Ammon's horn (tissue), 1 donor: ENCODE data around the gene TSC22D1.

Source experiments
- DNase-seq: peaks from one replicate; pipeline ENCODE4 v3.0.0-alpha.2; 2016; ENCODE audit warnings: low spot score

The TSC22D1 gene

DNA sequence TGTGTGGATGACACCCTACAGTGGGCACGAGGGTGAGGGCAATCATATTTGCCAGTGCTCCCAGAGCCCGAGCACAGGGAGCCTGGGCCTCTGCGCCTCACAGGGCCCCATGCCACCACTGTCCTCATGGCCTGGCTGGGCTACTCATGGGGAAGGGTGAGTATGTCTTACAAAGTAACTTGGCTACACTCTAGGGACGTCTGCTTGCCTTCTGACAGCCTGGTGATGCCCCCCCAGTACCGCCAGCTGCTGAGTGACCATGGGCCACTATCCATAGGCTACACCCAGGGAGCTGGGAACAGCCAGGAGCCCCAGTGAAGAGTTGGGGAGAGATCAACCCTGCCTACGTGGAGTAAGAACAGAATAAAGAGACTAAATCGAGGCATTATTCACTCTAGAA is 123.7 kb downstream of the TSC22D1 start:
- no peak for DNase-seq

DNA sequence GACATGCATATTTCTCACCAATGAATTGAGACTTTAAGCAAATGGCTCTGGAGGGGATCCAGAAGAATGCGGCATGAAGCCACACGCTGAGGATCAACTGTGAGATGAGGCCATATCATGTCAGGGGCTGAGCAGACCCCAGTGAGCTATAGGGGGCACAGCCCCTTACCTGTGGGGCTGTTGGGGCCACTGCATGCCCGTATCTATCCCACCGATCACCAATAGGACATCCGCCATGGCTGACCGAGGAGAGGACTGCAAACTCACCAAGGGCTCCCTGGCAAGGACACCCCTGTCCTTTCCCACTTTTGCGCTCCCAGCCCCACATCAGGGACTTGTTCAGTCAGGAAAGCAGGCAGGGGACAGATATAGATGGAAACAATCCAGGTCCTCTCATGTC is 124.5 kb downstream of the TSC22D1 start:
- DNase-seq = no peak

DNA sequence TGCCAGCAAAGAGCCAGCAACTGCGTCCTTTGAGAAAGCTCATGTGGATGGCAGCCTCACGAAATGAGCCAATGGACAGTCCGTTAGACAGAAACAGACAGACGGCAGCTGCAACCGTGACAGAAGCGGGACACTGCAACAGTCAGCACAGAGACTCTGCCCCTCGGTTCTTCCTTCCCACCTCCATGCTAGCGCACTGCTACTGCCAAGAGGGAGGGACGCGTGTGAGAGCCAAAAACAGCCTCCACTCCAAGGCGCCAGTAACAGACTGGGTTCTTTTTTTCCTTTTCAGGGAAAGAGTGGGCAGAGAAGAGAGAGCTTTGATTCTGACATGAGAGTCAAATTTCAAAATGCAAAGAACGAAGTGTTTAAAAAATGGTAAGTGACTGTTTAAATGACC is 125.0 kb downstream of the TSC22D1 start:
- peak; percentile 69 for DNase-seq

DNA sequence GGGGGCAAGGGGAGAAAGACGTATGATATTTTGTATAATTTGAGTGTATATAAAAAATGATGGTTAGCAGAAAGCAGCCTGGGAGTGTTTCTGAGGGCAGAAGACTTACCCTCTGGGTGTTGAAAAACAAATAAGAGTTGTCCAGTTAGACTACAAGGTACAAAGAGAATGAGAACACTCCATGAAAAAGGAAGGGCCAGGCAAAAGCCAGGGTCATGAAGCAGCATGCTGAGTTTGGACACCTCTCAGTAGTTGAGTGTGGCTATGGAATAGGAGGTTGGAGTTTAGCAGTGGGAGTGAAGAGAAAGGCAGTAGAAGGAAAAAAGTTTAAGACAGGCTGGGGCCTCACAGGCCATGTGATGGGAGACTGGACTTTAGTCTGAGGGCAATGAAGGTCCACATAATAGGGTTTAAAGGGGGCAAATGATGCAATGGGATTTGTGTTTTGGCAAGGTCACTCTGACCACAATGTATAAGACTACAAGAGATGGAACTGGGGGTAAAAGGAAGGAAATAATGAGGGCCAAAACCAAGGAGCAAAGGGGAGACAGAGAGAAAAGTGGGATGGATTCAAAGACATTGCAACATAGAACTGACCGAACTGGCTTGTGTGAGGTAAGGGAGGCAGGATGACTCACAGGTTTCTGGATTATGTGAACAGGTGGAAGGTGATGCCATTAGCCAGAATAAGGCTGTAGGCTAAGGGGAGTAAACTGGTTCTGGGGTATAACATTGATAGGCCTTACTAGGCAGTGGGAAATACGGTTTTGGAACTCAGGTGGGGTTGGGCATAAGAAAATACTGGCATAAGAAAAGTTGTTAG is 125.9 kb downstream of the TSC22D1 start:
- no peak for DNase-seq

DNA sequence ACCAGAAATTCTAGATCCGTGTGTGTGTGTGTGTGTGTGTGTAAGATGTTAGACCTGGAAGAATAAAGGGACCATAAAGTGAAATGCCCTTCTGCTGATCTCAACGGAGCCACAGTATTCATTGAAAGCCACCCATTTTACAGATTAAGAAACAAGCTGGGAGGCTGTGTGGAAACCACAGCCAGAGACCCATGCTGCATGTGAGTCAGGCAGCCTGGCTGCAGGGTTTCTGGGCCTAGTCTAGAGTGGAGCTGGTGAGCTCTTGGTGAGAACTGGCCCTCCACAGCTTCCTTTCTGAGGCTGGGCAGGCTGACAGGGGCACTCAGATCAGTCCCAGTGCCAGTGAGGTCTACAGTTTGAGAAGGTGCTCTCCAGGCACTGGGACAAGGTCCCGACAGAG is 127.3 kb downstream of the TSC22D1 start:
- no peak for DNase-seq

DNA sequence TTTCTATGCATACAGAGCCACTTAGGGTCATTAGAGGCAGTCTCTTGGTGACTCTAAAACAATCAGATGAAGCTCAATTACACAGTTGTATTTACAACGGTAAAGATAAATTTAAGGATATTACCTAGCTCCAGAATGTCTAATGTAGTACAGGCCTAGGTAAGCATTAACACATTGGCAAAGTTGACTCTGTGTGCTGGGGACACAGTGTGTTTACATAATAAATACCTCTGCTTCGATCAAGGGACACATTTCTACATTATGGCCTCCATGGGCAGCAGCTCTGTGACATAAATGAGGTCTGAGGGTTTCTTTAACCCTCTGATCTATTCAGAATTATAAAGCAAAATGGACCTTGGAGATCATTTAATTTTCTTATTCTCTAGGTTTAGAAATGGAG is 127.8 kb downstream of the TSC22D1 start:
- DNase-seq = no peak

DNA sequence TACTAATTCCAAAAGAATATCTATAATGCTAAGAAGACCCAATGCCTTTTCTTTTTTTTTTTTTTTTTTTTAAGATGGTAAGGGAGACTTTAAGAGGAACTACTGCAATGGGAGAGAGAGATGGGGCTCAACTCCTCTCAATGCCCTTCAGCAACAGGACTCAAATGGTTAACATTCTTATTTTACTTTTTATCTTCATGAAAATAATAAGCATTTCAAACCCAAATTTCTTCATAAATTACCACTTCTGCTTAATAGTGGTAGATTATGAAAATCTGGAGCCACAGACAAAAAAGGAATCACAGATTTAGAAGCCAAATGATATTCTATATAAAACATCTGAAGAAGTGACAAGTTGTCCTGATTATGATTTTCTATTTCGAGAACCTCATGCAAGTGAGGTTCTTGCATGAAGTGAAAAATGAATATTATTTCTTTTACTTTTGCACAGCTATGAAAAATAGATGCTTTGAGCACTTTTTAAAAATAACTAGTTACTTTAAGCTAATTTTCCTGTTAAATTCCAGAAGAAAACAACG is 128.3 kb downstream of the TSC22D1 start:
- DNase-seq = no peak

DNA sequence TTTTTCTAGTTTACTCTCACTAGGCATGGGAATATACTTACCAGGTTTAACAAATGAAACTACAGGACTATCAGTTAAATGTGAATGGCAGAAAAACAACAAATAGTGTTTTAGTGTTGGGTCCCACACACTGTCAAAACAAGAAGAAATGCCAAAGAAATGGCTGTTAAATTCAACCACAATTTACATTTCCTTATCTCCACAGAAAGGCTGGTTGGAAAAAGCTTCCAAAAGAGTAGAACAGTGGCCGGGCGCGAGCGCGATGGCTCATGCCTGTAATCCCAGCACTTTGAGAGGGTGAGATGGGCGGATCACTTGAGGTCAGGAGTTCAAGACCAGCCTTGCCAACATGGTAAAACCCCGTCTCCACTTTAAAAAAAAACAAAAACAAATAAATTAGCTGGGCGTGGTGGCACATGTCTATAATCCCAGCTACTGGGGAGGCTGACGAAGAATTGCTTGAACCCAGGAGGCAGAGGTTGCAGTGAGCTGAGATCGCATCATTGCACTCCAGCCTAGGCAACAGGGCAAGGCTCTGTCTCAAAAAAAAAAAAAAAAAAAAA is 136.0 kb downstream of the TSC22D1 start:
- DNase-seq = no peak

DNA sequence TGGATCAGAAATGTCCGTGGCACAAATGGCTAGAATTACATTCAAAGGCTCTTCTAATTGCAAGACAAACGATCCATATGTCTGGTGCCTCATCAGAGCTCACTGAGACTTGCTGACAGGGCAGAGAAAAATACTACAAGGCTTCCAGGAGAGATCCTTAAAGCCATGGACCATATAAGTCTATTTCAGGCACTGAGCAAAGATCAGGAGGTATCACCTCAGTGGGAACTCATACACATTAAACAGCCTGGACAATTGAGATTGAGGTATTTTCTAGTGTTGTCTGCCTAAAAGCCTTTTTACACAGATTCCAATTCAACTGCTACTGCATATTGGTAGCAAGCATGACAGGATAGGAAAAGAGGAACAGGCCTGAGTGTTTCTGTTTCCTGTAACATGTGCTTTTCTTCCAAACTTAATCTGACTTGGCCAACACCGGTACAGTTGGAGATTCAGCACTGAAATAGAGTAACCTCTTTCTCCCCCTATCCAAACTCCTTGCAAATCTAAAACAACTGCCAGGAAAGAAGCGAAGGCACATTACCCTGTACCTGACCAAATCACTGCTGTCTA is 136.6 kb downstream of the TSC22D1 start:
- no peak for DNase-seq

DNA sequence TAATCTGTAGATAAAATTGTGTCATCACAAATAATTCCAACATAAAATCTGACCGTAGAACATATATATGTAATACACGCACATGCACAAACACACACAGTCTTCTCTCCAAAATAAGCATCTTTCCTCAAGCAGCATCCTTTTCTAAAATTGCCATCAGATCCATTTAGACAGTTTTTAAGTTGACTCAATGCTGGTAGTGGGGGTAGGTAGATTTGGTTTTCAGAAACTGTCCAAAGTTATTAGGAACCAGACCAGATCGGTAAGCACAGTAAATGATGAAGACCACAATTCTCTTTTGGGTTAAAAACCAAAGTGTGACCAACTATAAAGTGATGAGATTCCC is 137.9 kb downstream of the TSC22D1 start:
- no peak for DNase-seq

DNA sequence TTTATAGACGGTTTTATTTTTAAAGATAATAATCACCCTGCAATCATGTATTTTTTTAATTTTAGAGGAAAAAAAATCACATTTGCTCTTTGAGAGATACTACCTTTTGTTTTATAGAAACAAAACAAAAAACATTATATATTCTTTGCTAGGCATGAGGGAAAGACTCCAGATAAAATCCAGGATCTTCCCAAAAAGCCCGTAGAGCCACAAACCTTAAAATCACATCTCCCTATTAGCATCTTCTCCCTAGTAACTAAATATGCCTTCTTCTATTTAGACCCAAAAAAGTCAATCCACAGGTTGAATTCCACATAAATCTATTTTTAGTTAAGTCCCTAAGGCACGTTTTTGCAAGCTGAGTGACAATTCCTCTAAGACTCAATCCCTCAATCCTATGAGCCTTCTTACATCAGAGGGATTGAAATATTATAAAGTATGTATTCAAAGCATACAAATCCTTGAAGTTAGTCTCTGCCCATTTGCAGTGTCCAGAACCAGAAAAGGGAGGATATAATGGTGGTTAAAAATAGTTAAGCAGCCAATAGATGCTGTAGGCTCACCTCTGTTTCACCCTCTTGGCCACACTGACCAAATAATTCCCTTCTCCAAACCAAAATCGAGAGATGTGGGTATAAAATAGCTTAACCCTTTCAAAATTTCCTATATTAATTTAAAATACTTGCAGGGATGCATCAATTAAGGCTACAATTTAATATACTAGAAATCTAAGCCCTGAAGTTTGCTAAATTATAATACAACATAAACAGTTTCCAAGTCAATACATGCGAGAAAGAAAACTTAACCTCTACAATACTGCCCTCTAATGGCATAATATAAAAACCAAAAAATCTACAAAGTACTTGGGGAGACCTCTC is 138.5 kb downstream of the TSC22D1 start:
- DNase-seq = no peak

DNA sequence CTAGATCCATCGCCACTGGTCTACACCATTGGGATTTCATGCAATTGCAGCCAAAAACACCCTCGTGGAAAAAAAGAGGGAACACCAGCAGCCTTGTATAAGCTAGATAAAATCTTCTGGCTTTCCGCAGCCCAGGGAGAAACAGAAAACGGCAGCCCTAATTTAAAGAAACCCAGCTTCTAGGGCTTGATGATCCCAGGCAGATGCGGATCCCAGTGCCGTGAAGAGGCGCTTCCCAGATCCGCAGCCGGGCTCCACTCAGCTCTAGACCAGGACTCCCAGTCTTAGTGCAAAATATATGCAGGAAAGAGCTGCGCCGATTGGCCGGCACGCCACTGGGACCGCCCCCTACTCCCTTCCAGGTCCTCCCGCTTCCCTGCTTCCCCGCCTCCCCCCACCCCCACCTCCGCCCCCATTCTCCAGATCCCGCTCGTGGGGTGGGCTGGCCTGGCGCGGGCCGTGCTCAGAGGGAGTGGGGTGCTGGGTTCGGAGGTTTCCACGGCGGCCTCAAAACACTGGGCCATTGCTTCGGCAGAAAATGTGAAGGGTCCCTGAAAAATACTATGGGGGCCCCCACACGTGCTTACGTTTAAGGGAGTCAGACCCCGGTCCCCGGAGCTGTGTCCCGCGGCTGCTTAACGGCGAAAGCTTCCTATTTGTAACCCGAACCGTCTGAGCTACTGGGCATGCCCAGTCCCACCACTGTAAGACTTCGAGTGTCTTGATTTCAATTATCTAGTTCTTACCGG is 139.4 kb downstream of the TSC22D1 start:
- peak; percentile 99 for DNase-seq

DNA sequence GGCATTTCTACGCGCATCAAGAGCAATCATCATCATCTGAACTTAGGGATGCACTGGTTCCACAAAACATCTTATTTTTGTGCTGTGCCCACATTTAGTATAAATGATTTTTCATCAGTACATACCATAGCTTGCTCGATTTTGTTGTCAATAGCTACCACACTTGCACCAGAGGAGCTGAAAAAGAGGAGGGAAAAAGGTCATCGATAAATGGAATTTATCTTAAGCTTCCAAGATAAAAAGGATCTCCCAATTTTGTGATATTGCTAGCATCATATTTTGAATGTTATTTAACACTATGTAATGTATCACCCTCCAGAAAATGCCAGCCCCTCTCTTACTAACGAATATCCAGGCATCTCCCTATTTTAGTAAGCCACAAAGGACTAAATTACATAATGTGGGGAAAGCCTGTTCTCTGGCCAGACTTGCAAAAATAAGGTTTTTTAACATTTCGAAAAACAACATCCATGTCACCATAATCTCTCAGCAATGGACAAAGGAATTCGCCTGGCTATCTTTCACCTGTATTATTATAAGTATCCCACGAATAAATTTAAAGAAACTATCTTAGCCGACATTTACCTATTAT is 140.1 kb downstream of the TSC22D1 start:
- no peak for DNase-seq

DNA sequence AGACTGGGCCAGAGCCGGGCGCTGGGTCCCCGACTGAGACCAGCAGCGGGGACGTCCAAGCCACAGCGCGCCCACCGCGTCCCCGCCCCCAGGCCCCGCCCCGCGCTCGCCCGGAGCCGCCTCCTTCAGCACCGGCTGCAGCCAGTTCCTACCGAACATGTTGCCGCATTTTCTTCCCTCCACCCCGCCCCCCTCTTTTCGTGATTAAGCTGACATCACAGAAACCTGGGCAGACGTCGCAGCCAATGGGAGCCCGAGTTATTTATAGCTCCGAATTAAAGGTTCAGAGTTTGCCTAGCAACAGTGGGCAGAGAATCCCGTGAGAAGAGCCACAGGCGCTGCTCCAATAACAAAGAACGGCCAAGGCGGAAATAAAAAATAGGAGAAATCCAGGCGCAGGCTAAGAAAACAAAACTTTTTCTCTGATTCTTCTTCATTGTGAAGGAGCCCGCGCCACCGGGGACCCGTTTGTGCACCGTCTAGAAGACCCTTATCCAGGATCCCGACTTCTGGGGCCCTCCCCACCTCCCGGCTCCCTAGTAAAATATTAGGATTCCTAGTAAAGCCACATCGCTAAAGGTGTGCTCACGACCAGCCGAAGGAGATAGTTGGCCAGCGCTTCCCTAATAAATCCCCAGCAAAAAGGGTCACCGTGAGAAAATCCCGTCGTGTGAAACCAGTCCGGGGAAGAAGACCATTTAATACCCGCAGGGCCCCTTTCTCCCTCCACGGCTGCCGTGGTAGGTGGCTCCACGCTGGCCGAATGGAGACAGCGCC is 140.8 kb downstream of the TSC22D1 start:
- peak; percentile 94 for DNase-seq

DNA sequence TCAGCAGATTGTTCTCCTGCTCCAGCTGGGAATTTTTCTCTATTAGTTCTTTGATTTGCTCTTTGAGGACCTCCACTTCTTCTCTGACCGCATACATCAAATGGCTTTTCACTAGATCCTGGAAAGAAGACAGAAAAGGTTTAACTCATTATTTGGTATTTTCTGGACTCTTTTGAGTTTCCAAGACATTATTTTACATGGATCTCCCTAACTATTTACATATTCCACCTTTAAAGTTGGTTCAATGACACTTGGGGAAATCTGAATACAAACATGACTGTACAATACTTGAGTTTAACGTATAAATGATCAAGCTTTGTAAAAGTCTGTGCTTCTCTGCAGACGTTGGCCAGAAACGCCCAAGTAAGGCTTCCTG is 141.4 kb downstream of the TSC22D1 start:
- DNase-seq = no peak

DNA sequence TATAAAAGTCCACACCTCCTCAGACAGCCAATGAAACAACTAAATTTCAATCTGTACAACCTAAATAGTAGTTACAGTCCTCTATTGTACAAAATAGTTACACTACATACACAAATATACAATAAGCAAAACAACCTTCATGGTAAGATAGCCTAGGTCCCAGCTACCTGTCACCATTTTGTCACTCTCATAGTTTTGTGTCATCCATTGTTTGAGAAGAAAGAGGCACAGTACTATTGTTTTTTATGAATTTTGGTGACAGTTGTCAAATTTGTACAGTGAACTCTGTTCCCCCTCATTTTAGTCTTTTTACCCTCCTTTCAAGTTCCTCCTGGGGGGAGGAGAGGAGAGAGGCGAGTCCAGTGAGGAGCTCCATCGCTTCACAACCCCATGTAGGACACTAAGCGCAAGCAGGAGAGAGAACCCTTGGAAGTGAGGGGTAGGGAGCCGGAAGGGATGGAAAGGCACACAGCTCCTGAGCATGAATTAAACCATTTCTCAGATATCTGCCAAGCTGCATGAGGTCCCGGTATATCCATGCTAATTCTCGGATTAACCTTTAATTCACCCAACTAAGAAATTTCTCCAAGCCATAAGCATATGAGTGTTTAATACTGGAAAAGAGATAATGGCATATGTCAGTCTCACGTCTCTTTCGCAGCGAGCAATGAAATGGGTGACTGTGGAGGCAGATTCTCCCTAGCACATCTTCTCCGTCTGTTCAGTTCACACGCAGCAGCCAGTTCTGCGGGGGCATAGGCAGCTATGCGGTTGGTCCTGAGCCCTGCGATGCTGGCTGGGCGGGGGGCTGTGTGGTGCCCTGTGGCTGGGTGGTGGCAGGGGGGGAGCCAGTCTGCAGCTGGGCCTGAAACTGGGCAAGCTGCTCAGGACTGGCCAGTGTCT is 142.0 kb downstream of the TSC22D1 start:
- DNase-seq = peak; percentile 68

DNA sequence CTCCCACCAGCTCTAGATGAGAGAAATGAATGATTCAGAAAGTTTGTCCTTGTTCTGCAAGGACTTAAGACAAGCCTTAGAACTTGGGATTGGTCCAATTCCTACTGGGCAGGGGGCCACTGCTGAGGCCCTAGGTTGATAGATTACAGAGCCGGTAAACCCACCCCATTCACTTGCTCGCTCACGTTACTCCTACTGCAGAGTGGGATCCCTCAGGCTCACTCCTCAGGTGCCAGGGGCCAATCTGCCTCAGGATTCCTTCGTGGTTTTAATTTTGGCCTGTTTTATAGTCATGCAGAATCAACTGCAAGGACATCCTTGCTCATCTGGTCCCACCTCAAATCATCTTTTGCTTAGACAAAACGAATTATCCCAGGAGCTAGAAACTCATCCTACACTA is 143.5 kb downstream of the TSC22D1 start:
- DNase-seq = no peak

DNA sequence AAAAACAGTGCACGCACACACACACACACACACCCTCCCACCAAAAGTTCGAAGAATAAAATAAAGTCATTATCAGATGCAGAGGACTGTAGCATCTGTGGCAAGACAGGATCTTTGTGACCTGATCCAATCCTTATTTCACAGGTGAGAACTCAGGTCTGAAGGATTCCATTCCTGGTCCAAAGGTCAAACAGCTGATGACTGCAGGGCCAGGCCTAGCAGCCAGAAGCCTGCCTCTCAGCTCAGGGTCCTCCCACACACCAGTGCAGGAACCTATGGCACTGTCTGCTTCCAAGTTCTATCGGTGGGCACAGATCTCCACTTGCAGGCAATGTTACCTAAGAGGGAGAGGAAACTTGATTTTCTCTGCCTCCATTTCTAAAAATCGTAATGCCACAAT is 145.0 kb downstream of the TSC22D1 start:
- no peak for DNase-seq

DNA sequence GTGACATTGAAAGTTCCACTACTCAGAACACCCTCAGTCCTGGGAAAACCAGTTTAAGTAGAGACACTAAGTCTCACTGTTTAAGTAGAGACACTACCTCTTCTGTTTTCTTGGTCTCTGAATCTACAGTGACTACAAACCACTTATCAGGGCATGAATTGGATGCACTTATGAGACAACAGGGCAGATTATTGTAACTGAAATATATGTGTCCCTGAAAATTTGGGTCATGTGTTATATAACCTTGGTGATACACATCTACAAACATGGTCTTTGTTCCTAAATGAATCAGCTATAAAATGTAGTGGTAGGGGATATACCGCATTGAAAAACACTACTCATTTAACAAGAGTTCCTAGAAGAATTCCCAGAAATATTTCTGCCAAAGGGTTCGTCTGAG is 146.8 kb downstream of the TSC22D1 start:
- DNase-seq = no peak
